GM18867 (cell line): ENCODE results near the gene PTGR3.

Source experiments
- ATAC-seq: cut with Tn5 transposase; IDR thresholded peaks from one replicate; pipeline ENCODE4 v1.9.1; 2021; ENCODE audit warnings: mild to moderate bottlenecking, moderate library complexity; ENCODE audit not compliant: unreplicated experiment

Gene PTGR3

GRCh38 chr18:75215663-75216062 is 6.7 kb upstream of the PTGR3 start:
- ATAC-seq: no peak

GRCh38 chr18:75214766-75215510 is 6.0 kb upstream of the PTGR3 start:
- no peak for ATAC-seq

DNA sequence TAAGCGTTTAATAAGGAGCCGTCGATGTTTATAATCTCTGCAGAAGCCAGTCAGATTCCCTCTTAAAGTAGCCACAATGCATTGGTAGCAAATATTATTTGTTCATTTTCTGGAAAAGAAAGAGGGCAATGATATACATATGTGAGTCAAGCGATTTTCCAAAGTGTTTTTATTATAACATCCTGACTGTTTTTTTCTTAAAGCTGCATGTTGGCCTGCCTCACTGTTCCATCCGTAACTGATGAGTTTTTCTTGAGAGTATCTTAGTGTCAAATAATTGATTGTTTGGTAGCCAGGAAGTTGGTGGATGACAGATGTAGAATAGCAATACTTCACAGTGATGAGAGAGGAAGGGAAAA is 5.4 kb upstream of the PTGR3 start:
- ATAC-seq: no peak

DNA sequence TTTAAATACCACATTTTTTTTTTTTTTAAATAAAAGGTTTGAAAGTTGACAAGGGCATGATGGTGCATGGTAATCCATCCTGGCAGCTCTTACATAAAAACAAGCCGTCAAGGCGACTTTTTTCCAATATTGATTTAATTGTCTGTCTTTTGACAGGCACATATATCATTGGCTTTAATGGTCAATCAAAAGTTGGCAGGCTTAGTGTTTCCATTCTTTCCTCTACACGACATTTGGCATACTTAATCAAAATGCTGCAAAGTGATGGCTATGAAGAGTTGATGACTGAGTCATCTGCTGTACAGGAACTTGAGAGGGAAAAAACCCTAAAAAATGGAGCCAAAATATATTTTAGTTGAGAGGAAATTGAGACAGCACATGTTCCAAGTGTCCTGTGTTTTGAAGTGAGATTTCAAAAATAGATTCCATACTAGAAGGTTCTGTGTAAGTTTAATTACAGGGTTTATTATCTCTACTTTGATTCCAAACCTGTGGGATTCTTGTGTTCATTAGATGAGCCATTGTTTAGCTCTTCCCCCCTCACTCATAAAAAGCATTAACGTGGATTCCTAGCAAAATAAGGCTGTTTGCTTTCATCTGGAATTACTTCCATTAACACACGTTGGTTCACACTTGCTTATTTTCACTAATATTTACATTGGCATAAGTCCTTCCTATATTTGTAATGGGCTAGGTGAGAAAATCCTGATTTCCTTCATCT is 4.8 kb upstream of the PTGR3 start:
- ATAC-seq: no peak

GRCh38 chr18:75212751-75213090 is 3.8 kb upstream of the PTGR3 start:
- no peak for ATAC-seq

GRCh38 chr18:75211953-75212750 is 3.2 kb upstream of the PTGR3 start:
- no peak for ATAC-seq

GRCh38 chr18:75211626-75211952 is 2.6 kb upstream of the PTGR3 start:
- no peak for ATAC-seq

- no peak for ATAC-seq
These were observed 2.2 kb upstream of the PTGR3 start for GRCh38 chr18:75211002-75211621.

DNA sequence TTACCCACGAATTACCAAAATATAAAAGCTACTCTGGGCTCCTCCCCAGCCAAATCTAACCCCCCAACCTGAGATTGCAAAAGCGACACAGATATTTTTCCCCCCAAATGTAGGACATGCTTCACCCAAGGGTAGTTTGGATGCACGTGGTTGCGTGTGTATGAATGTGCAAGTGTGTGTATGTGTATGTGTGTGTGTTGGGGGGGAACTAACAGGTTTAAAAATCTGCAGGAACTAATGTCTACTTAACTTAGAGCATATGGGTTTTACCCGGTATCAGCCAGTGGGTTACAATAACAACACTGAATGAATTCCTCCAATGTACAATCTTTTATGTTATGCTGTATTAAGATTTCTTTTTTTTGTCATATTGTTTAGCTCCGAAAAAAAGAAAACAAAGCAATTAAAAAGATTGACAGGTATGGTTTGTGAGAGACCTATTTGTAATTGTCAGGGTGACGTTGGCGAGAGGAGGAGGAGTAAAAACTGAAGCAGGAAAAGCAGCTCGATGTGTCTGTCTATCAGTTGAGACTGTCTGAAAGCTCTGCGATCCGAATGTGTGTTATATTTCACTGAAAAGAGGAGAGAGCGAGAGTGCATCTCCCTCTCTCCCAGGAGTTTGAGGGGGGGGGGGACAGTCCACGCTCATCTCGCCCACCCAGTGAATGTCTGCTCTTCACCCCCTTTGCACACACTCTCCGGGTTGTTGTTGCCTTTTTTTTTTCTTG is 1.5 kb upstream of the PTGR3 start, which contains the start of gene TSHZ1:
TSS of gene TSHZ1 (plus strand) at position 524 of the 728 bp plus-strand sequence. CDS start 1,080 bp downstream, outside the sequence.
- ATAC-seq: peak; percentile 37

DNA sequence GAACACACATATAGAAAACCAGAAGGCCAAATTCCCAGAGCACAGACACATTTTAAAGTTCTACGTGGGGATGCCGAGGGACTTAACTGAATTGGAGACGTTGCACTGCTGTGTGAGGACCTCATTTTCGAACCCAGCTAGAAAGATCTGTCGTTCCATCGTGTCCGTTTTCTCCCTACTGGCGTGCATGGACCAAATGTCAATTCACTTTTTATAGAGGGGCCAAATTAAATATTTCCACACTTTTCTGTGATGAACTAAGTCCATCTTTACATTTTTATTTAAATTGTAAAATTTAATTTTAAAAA is 966 bp upstream of the PTGR3 start:
- ATAC-seq: no peak

GRCh38 chr18:75208836-75209128 is 157 bp downstream of the PTGR3 start:
- no peak for ATAC-seq

DNA sequence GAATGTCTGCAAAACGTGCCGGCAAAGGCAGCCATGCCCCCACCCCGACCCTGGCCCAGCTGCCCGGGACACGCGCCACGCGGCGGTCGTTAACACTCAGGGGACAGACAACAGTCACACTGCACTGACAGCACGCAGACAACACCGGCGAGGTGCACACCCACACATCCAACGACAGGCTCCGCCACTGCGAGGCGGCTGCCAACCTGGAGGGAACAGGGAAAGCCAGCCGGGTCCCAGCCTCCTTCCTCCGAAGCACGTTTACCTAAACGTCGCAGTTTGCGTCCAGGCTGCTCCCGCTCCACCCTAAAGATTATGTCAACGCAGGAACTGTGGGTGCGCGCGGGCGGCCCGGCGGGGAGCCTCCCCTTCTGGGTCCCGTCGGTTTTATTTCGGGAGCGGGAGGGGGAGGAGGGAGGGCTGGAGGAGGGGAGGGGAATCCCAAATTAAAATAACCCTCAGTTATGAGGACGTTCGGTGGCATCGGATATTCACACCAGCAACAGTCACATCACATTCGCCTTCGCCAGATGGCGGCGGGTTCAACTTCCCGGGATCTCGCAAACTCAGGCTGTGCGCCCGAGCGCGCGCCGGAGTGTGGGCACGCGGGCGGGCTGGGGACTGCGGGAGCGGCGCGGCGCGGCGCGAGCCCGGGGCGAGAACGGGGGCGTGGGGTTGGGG is 644 bp downstream of the PTGR3 start:
- ATAC-seq: peak; percentile 8

- no peak for ATAC-seq
These were observed 1.4 kb downstream of the PTGR3 start for GRCh38 chr18:75207310-75208154.

DNA sequence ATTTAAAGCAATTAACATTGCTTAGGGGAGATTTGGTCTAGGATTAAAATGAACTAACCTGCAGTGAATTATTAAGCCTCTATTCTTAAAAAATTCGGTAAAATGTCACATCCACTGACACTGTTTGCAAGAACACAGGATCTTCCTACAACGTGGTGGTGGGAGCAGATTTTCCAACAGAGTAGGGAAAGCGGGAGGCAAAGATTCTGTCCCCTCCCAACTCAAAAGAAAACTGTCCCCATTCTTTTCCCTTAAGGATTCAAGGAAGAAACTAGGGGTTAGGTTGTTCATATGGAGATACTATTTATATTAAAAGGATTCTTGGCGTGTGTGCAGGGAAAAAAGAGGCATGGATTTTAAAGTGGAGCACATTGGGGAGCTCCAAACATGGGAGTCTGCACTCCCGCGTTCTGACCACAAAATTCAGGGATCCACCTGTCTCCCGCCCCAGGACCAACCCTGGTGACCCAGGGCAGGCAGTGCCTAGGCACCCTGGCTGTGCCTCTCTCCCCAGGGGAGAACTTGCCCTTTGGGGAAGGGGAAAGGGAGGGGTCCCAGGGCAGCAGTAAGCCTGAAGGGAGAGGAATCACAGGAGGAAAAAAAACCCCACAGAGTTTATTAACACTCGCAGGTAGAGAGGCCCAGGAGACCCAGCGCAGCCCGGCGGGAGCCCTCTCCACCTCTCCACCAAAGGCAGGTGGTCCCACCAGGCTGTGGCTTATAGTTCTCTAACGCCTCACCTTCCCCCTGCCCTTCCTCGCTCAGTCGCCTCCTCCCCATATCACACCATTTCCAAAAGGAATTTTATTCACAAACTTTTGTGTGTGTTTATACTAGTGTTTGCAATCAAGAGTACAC is 2.3 kb downstream of the PTGR3 start:
- no peak for ATAC-seq

DNA sequence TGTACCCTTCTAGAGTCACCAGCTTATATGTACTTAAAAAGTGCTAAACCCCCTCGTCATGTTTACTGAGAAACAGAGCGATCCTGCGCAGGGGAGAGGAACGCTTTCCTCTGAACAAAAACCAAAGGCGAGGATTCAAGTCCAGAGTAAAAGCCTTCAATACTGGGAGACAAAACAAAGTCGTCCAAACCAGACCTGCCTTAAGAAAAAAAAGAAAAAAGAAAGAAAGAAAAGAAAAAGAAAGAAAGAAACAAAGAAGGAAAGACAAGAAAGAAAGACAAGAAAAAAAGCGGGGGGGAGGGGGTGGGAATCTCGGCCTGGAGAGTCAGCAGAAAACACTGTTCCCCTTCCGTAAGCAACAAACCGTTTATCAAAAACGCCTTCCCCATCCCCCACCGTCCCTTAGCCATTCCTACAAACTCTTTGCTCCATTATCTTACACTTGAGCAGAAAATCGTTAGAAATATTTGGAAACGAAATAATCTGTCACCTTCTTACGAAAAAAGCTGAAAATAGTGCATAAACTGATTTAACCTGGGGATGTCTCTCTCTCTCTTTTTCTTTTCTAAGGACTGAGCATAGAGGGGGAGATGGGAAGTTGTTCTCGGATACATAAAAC is 3.3 kb downstream of the PTGR3 start:
- no peak for ATAC-seq

DNA sequence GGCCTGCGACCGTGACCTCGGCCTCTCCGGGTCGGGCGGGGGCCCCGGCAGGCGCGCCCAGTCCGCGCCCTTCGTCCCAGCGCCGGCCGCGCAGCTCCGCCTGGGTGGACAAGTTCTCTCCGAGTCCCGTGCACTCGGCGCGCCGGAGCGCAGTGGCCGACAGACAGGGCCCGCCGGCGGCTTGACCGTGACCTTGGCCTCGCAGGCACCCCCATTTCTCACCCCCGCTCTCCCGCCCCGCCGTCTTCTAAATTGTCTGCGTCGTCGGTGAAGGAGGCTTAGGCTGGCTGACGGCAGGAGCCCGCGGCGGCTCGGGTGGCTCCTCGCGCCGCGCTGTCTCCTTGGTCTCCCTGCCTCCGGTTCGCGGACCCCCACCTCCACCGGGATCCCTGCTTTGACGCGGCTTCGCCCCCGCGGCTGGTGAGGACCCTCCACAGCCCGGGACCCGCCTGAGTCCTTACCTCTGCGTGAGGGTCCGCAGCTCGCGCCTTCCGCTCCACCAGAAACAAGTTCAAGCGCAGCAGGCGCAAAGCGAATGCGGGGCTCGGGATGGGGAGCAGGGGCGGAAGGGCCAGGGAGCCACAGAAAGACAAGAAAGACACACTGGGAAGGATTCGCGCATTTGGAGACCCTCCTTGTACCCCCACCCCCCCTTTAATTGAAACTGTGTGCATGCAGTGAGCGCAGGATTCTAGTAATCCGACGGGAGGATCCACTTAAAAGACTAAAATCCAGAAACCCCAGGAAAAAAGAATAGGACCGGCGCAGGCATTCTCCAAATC is 4.0 kb downstream of the PTGR3 start:
- ATAC-seq: no peak

DNA sequence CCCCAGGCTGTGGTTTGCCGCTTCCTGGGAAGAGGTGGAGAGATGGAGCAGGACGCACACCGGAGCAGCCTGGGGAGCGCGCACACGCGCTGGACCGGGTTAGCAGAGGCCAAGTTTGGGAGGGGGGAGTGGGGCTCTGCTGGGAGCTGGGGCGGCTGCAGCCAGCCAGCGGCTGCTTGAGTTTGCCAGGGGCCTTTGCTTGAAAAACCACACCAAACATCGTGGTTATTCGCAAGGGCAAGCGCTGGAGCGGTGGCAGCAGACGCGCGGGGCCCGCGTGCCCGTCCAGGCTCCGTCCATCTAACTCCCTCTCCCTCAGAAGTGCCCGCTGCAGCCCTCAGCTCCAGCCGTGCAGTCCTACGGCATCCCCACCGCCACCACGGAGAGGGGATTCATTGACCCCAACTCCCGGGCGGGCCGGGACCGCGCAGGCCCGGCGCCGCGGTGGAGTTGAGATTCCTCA is 4.6 kb downstream of the PTGR3 start:
- no peak for ATAC-seq
